HepG2 (cell line): ENCODE results near the gene CETN2. TPM values are rescaled to one million over a fixed set of nuclear protein-coding genes. Genes with fewer than 3 reads are reported as not detected.
A peak's percentile ranks its signal among the peaks of the same experiment; 100 is the strongest.

Experiments used
- ATAC-seq: fragments of 200-7000 bp; cut with Tn5 transposase; 3 replicates; pipeline ENCODE4 v1.9.1; 2020; ENCODE audit warnings: mild to moderate bottlenecking, moderate library complexity
- BruUV-seq: library from RNA; stranded (reverse); fragments of 400-500 nt; replicated peaks from 2 replicates; lab custom pipeline; 2021; lab: Mats Ljungman, UMichigan
- CTCF ChIA-PET: fragments of 300-600 bp; formaldehyde crosslinking; extraction: SDS; loops from one replicate; lab custom pipeline; 2021; ENCODE audit warnings: low total read pairs, inconsistent platforms, low intra/inter-chr PET ratio; lab: Yijun Ruan, JAX
- POLR2A ChIA-PET: fragments of 350-600 bp; sonication (Branson Sonifier 250); formaldehyde crosslinking; loops from one replicate; lab custom pipeline; 2020; ENCODE audit warnings: antibody characterized with exemption, inconsistent platforms; lab: Yijun Ruan, JAX
- DNase-seq: peaks from one replicate; pipeline ENCODE4 v3.0.0-alpha.2; 2015; ENCODE audit warnings: low spot score
- FAIRE-seq: peaks from 3 replicates; lab custom pipeline; 2011; peaks lifted over from hg19 to GRCh38; lab: Jason Lieb, UNC
- H2AFZ ChIP-seq: one replicate; pipeline ENCODE4 v1.6.1; 2011; ENCODE audit warnings: low read length, inconsistent platforms
- H3K27ac ChIP-seq: fragments of 300-600 bp; 3 replicates; pipeline ENCODE4 v1.8.0; 2011; ENCODE audit warnings: mixed run types, mild to moderate bottlenecking, mixed read lengths, low read length, inconsistent platforms; ENCODE audit not compliant: insufficient read depth; ENCODE audit errors: extremely low read length
- H3K27me3 ChIP-seq, 2 experiments: fragments of 200-600 bp in 1 of 2; 2 replicates in 1 of 2; 3 replicates in 1 of 2; pipeline versions ENCODE4 v1.6.0 to v1.8.0; 2011; ENCODE audit warnings: low read length in 2 of 2, mild to moderate bottlenecking in 2 of 2, moderate library complexity in 2 of 2, inconsistent platforms in 1 of 2; ENCODE audit not compliant: insufficient read depth in 2 of 2, control insufficient read depth in 1 of 2
- H3K36me3 ChIP-seq, 2 experiments: fragments of 200-600 bp in 1 of 2; replicated peaks in 1 of 2; 2 replicates in 1 of 2; 3 replicates in 1 of 2; pipeline versions ENCODE4 v1.5.1 to v1.8.0; 2011; ENCODE audit warnings: low read length in 2 of 2, inconsistent platforms in 1 of 2; ENCODE audit not compliant: insufficient read depth in 2 of 2, control insufficient read depth in 1 of 2
- H3K4me1 ChIP-seq: 2 replicates; pipeline ENCODE4 v1.5.1; 2012; ENCODE audit warnings: low read length, inconsistent platforms; ENCODE audit not compliant: insufficient read depth
- H3K4me2 ChIP-seq: 2 replicates; pipeline ENCODE4 v1.6.0; 2011; ENCODE audit warnings: low read depth, low read length, inconsistent platforms
- H3K4me3 ChIP-seq, 3 experiments: fragments of 200-600 bp in 1 of 3; sonication (generic), shearing (Covaris generic) in 1 of 3; replicated peaks in 1 of 3; 2 replicates each; pipeline ENCODE4 v1.5.1; 2011 to 2016; ENCODE audit warnings: low read length in 3 of 3, inconsistent platforms in 2 of 3, low read depth in 2 of 3, mild to moderate bottlenecking in 2 of 3, control low read depth in 1 of 3, mixed read lengths in 1 of 3; ENCODE audit not compliant: insufficient read depth in 1 of 3
- H3K79me2 ChIP-seq: one replicate; pipeline ENCODE4 v1.6.1; 2011; ENCODE audit warnings: low read length, inconsistent platforms; ENCODE audit not compliant: insufficient read depth
- H3K9ac ChIP-seq: 2 replicates; pipeline ENCODE4 v1.6.0; 2011; ENCODE audit warnings: mild to moderate bottlenecking, low read depth, low read length, inconsistent platforms; ENCODE audit not compliant: insufficient read depth
- H3K9me3 ChIP-seq: 2 replicates; pipeline ENCODE4 v1.5.1; 2012; ENCODE audit warnings: mild to moderate bottlenecking, low read length
- H4K20me1 ChIP-seq: 2 replicates; pipeline ENCODE4 v1.6.0; 2011; ENCODE audit warnings: inconsistent platforms, mild to moderate bottlenecking, low read length, moderate library complexity; ENCODE audit not compliant: insufficient read depth
- AGO2 ChIP-seq: fragments of 200-400 bp; formaldehyde crosslinking; optimal IDR thresholded peaks from 2 replicates; pipeline ENCODE3; 2017; ENCODE audit warnings: mild to moderate bottlenecking, low read depth, low read length, moderate library complexity
- AHR ChIP-seq: IDR thresholded peaks from 2 replicates; pipeline ENCODE4 v1.6.1; 2018; ENCODE audit warnings: missing genetic modification reagents, missing compliant biosample characterization
- MED13 ChIP-seq: sonication (generic); formaldehyde crosslinking; IDR thresholded peaks from 2 replicates; pipeline ENCODE4 v1.5.0; 2020; ENCODE audit warnings: missing genetic modification reagents
- NBN ChIP-seq: fragments of 450-650 bp; conservative IDR thresholded peaks from 2 replicates; pipeline ENCODE4 v1.6.1; 2017
- PRPF4 ChIP-seq: fragments of 200-400 bp; formaldehyde crosslinking; IDR thresholded peaks from 2 replicates; pipeline ENCODE4 v1.6.1; 2016; ENCODE audit warnings: low read length, low read depth; ENCODE audit not compliant: poor library complexity, severe bottlenecking
- TBL1XR1 ChIP-seq: fragments of 150-350 bp; IDR thresholded peaks from 2 replicates; pipeline ENCODE4 v1.6.1; 2014; ENCODE audit warnings: borderline replicate concordance, low read length; ENCODE audit not compliant: partially characterized antibody
- TOE1 ChIP-seq: sonication (generic); formaldehyde crosslinking; IDR thresholded peaks from 2 replicates; pipeline ENCODE4 v1.4.0; 2020; ENCODE audit warnings: mild to moderate bottlenecking, missing genetic modification reagents
- ZNF547 ChIP-seq: sonication (generic); formaldehyde crosslinking; IDR thresholded peaks from 2 replicates; pipeline ENCODE4 v1.5.1; 2020; ENCODE audit warnings: mild to moderate bottlenecking, missing genetic modification reagents
- ZNF772 ChIP-seq: sonication (generic); formaldehyde crosslinking; IDR thresholded peaks from 2 replicates; pipeline ENCODE4 v1.5.0; 2020; ENCODE audit warnings: mild to moderate bottlenecking, missing genetic modification reagents
- WGBS: methylation state at CpG from one replicate; pipeline ENCODE4 v1.1.6; 2017; ENCODE audit warnings: low lambda C conversion rate; 5-methylcytosine and 5-hydroxymethylcytosine counted together
- in situ Hi-C: cut with HindIII; loops from 2 replicates; pipeline ENCODE4 v1.10.0; 2017; ENCODE audit warnings: low pct_unique_long_range_greater_than_20kb; ENCODE audit not compliant: extremely low pct_ligation_motif_present
- intact Hi-C: fragments of 100-400 bp; cut with micrococcal nuclease; formaldehyde crosslinking; loops from one replicate; pipeline ENCODE4 v1.10.0; 2022; ENCODE audit not compliant: unreplicated experiment
- polyA plus RNA-seq, 8 experiments: library from polyadenylated mRNA; depleted of rRNA in 3 of 8; stranded (reverse) in 7 of 8; unstranded in 1 of 8; fragments of >200 nt; fragmentation: Illumina TruSeq in 4 of 8; extraction: Trizol in 4 of 8; gene quantifications; 2 replicates each; pipeline versions ENCODE4 v1.2.1 to v1.2.3, GENCODE V29; 2011 to 2016; ENCODE audit warnings: low read depth in 4 of 8, missing spikeins in 1 of 8, mixed read lengths in 1 of 8; ENCODE audit not compliant: insufficient read depth in 1 of 8
- total RNA-seq, 5 experiments: library from RNA; depleted of rRNA; stranded (reverse); fragments of >200 nt; fragmentation: Illumina TruSeq; extraction: Trizol; gene quantifications; 2 replicates each; pipeline ENCODE4 v1.2.3, GENCODE V29; 2016; ENCODE audit warnings: low read depth in 1 of 5

CETN2 gene
- total and polyA plus RNA-seq, 2 of the 13 experiments (the other 11 are each of a cell fraction or from before 2014, with no cell fraction given), result 17.2 to 85.4 TPM

DNA sequence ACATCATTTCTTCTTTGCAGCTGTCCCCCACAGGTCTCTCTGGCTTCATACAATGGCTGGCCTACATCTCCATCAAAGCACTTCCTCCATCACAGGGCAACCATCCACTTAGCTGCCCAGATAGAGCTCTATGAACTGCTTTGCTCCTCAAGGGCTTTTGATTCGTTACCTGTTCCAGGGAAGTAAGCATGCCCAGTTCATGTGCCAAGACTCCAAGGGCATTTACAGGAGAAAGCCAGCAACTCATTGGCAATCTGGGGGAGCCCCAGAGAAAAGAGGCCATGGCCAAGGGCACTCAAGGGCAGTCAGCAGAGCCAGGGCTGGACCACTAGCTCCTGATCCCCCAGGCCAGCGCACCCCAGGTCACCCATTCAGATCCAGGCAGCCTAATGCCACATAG, 42.8 kb upstream of the CETN2 start:
- H3K4me1 ChIP-seq, result peaks cover 15% of the 10 kb centered on the region
- H3K4me3 ChIP-seq, result no peak overlapping the region
- no peaks in the 10 kb centered on the region for H3K27me3 ChIP-seq
- in situ Hi-C loops (no loop called here), intact Hi-C loops (no loop called here)
- no CpG with 5 or more reads among the region's 2 CpGs for WGBS
- H3K36me3 ChIP-seq, result peaks cover 4 to 13% of the 10 kb centered on the region in 2 experiments; a peak in 4 of 5 replicates
- no peak overlapping the region for H3K9ac ChIP-seq
- H3K4me2 ChIP-seq, result no peak overlapping the region
- H4K20me1 ChIP-seq, result no peaks in the 10 kb centered on the region
- no peak for FAIRE-seq
- no TSS peak for BruUV-seq
- ChIA-PET CTCF (no interaction called here), POLR2A (no interaction called here)
- H2AFZ ChIP-seq, result no peak overlapping the region
- H3K9me3 ChIP-seq, result no peaks in the 10 kb centered on the region
- TF ChIP-seq MED13 (CRISPR knock-in tag) (no peak), NBN (no peak), AHR (no peak), TBL1XR1 (no peak), ZNF772 (CRISPR knock-in tag) (no peak), TOE1 (CRISPR knock-in tag) (no peak)
- ATAC-seq, result no peak
- H3K27ac ChIP-seq, result no peak overlapping the region
- no peaks in the 10 kb centered on the region for H3K79me2 ChIP-seq
- DNase-seq, result no peak

- POLR2A ChIA-PET, result no interaction called here
- in situ Hi-C loops, result no loop called here
Measured at GRCh38 chrX:152872522-152872921, 42.0 kb upstream of the CETN2 start.

More at GRCh38 chrX:152872522-152872921, 42.0 kb upstream of the CETN2 start:
- BruUV-seq, result no TSS peak
- CTCF ChIA-PET, result no interaction called here
- FAIRE-seq, result no peak
- WGBS, result 100% methylated on average over 1 of the region's 2 CpGs
- peaks cover 4 to 16% of the 10 kb centered on the region in 2 experiments; a peak in 4 of 5 replicates for H3K36me3 ChIP-seq
- H3K9me3 ChIP-seq, result no peaks in the 10 kb centered on the region
- no peak overlapping the region for H3K9ac ChIP-seq
- DNase-seq, result no peak
- no peaks in the 10 kb centered on the region for H3K27me3 ChIP-seq
- H3K4me2 ChIP-seq, result no peak overlapping the region
- TF ChIP-seq ZNF547 (CRISPR knock-in tag) (no peak), PRPF4 (no peak), AGO2 (peak; percentile 35)
- no peak overlapping the region for H3K4me3 ChIP-seq
- H3K4me1 ChIP-seq, result peaks cover 10% of the 10 kb centered on the region
- intact Hi-C loops, result no loop called here
- H3K27ac ChIP-seq, result no peak overlapping the region
- no peaks in the 10 kb centered on the region for H4K20me1 ChIP-seq
- ATAC-seq, result no peak
- no peaks in the 10 kb centered on the region for H3K79me2 ChIP-seq
- no peak overlapping the region for H2AFZ ChIP-seq
